Cardiac muscle cell (in vitro differentiated cells and primary cell): ENCODE measurements around the gene PARD3. TPM values are rescaled to one million over a fixed set of nuclear protein-coding genes. Genes with fewer than 3 reads are reported as not detected.

ENCODE experiments used
- DNase-seq, 2 donors: peaks; one replicate each; pipeline versions ENCODE4 v3.0.0 to v3.0.0-alpha.2; 2010 to 2017; ENCODE audit warnings: low read depth in 1 of 2, low spot score in 1 of 2
- H3K27ac ChIP-seq: fragments of 200-600 bp; sonication (generic); 2 replicates; pipeline ENCODE4 v1.5.1; 2016
- H3K27me3 ChIP-seq: fragments of 200-600 bp; sonication (generic); 2 replicates; pipeline ENCODE4 v1.6.0; 2016; ENCODE audit warnings: control low read depth
- H3K36me3 ChIP-seq: fragments of 200-600 bp; sonication (generic); 2 replicates; pipeline ENCODE4 v1.5.1; 2016; ENCODE audit warnings: control low read depth
- H3K4me1 ChIP-seq: fragments of 200-600 bp; sonication (generic); 2 replicates; pipeline ENCODE4 v1.8.1; 2017; ENCODE audit warnings: low read depth, mild to moderate bottlenecking, mixed run types
- H3K4me3 ChIP-seq: fragments of 200-600 bp; sonication (generic); 2 replicates; pipeline ENCODE4 v1.5.1; 2016; ENCODE audit warnings: mild to moderate bottlenecking
- H3K9me3 ChIP-seq: fragments of 200-600 bp; sonication (generic); 2 replicates; pipeline ENCODE4 v1.5.1; 2017; ENCODE audit warnings: low read depth, mild to moderate bottlenecking, control low read depth
- polyA plus RNA-seq: library from polyadenylated mRNA; unstranded; fragments of >200 nt; fragmentation: Nextera tagmentation; extraction: Ambion mirVana; gene quantifications from 2 replicates; pipeline ENCODE4 v1.2.1, GENCODE V29; 2016
- total RNA-seq: library from RNA; depleted of rRNA; stranded (reverse); fragments of >200 nt; gene quantifications from 2 replicates; pipeline ENCODE4 v1.2.3, GENCODE V29; 2016
- TF ChIP-seq, protein P1 (sequence below): IDR thresholded peaks from 2 replicates; pipeline ENCODE4 v1.5.1; 2012; ENCODE audit warnings: low read depth, mild to moderate bottlenecking, low read length

The PARD3 gene
- total and polyA plus RNA-seq, 2 experiments from 2014 or later: 36.5 to 64.8 TPM

GRCh38 chr10:34166354-34166753 lies 648.7 kb downstream of the PARD3 start:
- Histone ChIP-seq H3K4me1 (no peaks in the 10 kb centered on the region), H3K4me3 (no peak overlapping the region), H3K36me3 (no peaks in the 10 kb centered on the region), H3K9me3 (no peaks in the 10 kb centered on the region), H3K27ac (no peak overlapping the region), H3K27me3 (no peaks in the 10 kb centered on the region)
- no peak for DNase-seq
- TF ChIP-seq, protein P1, sequence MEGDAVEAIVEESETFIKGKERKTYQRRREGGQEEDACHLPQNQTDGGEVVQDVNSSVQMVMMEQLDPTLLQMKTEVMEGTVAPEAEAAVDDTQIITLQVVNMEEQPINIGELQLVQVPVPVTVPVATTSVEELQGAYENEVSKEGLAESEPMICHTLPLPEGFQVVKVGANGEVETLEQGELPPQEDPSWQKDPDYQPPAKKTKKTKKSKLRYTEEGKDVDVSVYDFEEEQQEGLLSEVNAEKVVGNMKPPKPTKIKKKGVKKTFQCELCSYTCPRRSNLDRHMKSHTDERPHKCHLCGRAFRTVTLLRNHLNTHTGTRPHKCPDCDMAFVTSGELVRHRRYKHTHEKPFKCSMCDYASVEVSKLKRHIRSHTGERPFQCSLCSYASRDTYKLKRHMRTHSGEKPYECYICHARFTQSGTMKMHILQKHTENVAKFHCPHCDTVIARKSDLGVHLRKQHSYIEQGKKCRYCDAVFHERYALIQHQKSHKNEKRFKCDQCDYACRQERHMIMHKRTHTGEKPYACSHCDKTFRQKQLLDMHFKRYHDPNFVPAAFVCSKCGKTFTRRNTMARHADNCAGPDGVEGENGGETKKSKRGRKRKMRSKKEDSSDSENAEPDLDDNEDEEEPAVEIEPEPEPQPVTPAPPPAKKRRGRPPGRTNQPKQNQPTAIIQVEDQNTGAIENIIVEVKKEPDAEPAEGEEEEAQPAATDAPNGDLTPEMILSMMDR: no peak

GRCh38 chr10:34164029-34164428 lies 651.1 kb downstream of the PARD3 start:
- Histone ChIP-seq H3K4me1 (no peaks in the 10 kb centered on the region), H3K27ac (no peak overlapping the region), H3K27me3 (no peaks in the 10 kb centered on the region), H3K4me3 (no peak overlapping the region), H3K36me3 (no peaks in the 10 kb centered on the region), H3K9me3 (no peaks in the 10 kb centered on the region)
- DNase-seq: no peak
- TF ChIP-seq, protein P1: no peak

DNA sequence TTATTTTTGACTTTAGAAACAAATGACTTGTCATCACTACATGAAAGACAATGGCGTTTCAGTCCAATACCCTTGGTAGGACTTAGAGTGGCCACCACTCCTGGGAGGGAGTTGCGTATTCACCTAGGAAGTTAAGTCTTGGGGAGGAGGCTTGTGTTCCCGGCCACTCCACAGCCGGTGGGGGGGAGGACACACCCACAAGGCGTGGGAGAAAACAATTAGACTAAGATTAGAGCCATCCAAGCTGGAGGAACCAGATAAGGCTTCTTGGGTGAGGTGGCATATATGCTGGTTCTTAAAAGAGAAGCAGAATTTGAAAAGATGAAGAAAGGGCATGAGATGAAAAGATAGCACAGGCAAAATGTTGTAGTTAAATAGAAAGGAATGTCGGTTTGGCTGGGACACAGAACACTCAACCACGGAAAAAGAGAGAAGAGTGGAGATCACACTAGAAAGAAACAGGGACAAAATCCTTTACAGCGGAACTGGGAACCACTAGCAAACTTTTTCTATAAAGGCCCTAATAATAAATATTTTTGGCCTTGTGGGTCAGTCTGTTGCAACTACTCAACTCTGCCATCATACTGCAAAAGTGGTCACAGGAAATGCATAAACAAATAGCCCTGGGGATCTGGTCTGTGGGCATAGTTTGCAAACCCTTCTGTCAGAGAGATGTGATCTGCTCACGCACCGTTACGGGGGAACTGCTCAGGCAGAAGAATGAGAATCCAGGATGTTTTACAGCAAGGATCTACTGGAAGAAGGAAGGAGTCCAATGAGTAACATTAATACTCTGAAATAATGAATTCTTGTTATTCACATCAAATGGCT lies 651.8 kb downstream of the PARD3 start:
- no peaks in the 10 kb centered on the region for H3K36me3 ChIP-seq
- peak in 1 of 2 donors; percentile 9 for DNase-seq
- no peak overlapping the region for H3K27ac ChIP-seq
- TF ChIP-seq, protein P1: no peak
- H3K4me3 ChIP-seq: no peak overlapping the region
- H3K9me3 ChIP-seq: no peaks in the 10 kb centered on the region
- no peaks in the 10 kb centered on the region for H3K27me3 ChIP-seq
- no peaks in the 10 kb centered on the region for H3K4me1 ChIP-seq

DNA sequence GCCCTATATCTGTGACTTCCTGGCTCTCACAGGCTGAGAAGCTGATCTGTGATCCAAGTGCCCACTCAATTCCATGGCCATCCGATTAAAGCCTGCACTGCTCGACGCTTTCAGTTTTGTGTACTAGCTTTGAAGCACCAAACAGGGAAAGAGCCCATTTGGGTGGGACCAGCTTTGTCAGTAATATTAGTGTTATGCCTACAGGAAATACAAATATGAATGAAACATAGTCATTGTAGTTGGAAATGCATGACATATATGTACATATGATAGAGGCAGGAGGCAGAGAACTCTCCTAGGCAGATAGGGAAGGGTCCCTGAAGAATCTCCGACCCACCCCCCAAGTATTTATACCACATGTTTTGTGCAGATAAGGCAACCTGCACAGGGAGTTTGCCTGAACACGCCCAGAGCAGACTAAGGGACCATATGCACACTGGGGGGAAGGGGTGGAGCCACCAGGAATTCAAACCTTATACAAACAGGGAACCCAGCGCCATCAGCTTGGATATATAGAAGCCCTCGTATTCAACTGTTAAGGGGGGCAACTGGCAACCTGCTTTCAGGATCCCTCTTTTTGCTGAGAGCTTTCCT lies 653.2 kb downstream of the PARD3 start:
- no peak for DNase-seq
- Histone ChIP-seq H3K4me1 (no peaks in the 10 kb centered on the region), H3K36me3 (no peaks in the 10 kb centered on the region), H3K27me3 (no peaks in the 10 kb centered on the region), H3K27ac (no peak overlapping the region), H3K4me3 (no peak overlapping the region), H3K9me3 (no peaks in the 10 kb centered on the region)
- TF ChIP-seq, protein P1: no peak

DNA sequence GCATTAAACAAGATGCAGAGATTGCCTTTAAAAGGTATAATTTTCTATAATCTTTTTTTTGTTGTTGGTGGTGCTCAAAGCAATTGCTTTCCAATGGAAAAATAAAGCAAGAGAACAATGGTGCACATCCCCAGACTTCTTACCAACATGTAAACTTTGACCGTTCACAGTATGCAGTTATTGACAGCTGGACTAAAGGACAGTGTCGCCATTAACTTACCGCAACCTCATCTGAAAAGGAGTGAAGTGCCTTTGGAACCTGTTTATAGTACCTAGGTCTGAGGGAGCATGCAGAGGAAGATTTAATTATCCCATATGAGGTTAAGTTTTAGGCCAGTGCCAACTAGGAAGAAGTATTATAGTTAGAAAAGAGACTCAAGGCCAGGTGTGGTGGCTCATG lies 654.5 kb downstream of the PARD3 start:
- H3K36me3 ChIP-seq: no peaks in the 10 kb centered on the region
- no peaks in the 10 kb centered on the region for H3K9me3 ChIP-seq
- TF ChIP-seq, protein P1: no peak
- DNase-seq: no peak
- H3K27me3 ChIP-seq: no peaks in the 10 kb centered on the region
- no peaks in the 10 kb centered on the region for H3K4me1 ChIP-seq
- H3K27ac ChIP-seq: no peak overlapping the region
- H3K4me3 ChIP-seq: no peak overlapping the region
